Measurements from ENCODE around the gene KIF3A. TPM values are rescaled to one million over a fixed set of nuclear protein-coding genes. Genes with fewer than 3 reads are reported as not detected.

The KIF3A gene
- total RNA-seq, 1 donor from 2014 or later, result 76.7 TPM

DNA sequence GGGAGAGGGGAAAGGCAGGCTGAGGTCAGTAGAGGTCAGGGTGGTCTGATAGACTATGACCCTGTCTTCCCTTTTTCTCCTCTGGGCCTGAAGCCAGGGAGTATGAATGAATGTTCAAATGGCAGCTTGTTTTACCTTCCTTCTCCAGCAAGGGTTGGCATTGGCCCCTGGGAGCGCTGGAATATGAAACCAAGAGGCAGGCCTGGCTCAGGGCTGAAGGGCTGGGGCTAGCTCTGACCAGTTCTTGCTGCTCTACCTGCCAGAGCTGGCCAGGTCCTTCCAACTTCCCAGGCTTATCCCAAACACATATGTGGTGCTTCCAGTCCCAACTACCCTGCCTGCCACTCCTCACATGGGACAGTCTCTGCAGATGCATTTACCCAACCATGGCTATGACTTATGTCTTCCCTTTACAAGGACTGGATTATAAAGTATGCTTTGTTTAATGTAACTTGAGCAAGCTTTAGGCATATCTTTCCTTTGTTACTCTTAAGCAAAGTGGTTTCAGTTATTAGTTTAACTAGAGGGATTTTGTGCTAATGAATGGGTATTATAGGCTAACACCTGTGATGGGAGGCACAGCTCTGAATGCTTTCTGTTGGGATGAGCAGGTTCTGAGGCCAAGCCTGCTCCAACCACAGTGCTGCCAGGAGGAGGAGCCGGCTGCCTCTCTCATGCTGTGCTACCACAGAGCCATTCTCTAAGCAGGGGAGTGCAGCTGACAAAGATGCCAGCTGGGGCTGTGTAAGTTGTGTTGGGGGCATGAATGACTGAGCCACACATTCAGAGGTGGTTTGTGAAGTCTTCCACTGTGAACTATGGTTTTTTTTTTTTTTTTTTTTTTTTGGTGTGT is 16.0 kb upstream of the KIF3A start:
- DNase-seq, result peak; percentile 56

DNA sequence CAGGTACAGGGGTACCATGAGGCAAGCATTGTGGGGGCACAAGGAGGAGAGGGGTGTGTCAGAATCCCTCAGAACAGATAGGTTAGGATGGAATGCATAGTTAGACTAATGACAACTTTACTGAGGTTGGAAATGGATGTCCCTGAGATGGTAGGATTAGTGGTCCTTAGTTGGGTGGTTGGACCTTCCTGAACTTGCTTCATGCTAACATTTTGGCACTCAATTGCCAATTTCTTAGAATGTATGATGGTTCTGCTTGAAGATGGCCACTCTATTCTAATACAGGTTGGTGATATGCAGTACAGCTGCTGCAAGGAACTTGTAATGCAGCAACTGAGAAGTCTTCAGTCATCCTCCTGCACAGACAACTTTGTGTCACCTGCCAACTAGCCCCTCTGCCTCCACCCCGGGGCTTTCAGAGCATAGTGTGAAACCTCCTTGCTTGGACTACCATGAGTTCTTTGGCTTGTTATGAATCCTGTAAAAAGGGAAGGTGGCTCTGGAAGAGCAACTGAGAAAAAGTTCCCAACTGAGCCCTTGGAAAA is 15.3 kb upstream of the KIF3A start:
- no peak for DNase-seq

DNA sequence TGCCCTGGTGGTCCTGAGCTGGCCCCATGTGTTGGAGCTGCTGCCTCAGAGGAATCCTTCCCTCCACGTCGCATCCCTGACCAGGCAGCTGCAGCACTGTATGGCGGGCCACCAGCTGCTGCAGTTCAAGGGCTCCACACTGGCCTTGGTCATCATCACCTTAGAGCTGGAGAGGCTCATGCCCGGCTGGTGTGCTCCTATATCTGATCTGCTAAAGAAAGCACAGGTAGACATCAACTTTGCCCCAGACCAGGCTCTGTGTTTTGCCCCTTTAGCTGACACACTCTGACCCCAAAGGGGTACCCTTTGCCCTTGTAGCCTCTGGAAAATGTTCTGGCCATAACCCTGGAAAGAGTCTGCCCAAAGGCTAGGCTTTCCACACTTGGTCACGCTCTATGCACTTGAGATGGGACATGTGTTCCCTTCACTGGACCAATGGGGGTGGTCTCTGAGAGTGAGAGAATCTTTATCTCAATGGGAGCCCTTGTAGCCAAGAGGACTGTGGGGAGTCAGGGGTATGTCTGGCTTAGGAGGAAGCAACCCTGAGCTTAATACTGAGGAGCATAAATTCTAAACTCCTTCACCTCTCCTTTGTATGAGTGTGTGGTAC is 14.7 kb upstream of the KIF3A start:
- no peak for DNase-seq

DNA sequence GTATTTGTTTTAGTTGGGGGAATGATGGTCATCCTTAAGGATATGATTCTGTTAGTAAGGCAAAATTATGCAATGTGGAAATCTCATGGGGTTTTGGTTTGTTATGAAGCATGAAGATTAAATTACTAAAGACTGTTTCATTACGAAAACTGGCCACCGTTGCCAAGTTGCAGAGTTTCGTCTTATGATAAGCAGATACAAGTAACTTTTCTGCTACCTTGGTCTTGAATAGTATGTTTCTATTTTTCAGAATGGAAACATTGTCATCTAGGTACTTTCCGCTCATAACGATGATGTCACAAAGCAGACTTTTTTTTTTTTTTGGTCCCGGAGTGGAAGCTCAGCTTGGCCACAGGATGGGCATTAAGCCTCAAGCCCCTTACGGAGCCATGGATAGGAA is 14.1 kb upstream of the KIF3A start:
- no peak for DNase-seq

DNA sequence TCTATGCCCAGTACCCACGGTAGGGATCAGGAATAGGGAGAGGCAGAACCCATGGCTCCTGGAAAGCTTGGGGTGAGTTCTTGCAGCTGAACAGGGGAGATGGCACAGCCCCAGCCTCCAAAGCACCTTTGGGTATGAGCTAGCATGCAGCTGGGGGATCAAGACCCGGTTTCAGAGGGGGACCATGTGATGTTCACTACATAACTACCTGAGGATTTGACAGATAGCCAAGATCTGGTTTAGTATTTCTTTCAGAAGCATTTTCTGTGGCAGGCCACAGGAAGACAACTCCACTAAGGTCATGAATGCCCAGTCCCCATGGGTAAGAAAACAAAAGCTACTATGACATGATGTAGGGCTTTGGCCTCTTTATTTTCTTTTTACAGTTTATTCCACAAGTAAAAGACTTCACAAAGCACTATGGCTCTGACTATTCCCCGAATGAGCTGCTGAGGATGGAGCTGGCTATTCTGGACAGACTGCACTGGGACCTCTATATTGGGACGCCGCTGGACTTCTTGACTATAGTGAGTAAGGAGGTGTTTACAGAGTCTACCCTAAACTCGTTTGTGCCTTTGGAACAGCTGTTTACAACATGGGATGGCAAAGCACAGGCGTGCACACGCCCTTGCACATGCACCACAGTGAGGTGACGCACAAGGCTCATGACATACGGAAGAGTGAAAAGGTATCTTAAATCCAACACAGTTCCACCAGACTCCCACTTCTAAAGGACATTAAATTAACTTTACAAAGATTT is 13.3 kb upstream of the KIF3A start:
- DNase-seq, result no peak

DNA sequence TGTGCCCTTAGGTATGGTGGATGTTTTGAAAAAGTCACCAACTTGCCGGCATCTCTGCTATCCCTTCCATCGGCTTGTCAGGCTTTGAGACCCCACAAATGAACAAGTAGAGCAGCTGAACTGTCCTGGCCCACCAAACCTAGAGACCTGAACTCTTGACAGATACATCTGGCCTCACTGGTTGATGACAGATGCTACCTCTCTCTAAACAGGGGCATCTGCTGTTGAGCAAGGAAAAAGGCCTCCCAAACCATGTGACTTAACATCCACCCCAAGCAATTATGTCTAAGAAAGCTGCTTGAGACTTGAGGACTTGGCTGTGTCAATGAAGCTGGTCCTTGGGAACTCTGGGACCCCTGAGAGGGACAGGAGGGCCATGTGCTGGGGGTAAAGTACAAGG is 12.2 kb upstream of the KIF3A start:
- DNase-seq, result no peak

DNA sequence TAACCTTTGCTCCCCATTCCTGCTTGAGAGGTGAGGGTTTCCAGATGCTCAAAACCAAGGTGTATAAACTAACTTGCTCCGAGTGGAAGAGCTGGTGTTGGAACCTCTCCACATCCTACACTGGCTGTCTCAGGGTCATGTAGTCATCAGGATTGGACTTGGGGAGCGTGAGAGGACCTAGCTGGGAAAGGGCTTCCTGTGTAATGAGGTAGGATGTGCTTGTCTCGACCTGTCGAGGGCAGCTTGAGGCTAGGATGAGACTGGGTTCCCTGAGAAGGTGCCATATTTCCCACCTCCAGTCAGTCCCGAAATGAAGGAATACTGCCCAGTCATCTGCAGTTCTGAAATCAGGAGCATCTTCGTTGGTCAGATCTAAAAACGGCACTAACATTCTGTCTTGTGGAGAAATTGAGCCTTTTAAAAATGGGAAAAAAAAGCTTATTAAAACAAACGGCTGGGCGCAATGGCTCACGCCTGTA is 11.2 kb upstream of the KIF3A start:
- DNase-seq, result no peak

DNA sequence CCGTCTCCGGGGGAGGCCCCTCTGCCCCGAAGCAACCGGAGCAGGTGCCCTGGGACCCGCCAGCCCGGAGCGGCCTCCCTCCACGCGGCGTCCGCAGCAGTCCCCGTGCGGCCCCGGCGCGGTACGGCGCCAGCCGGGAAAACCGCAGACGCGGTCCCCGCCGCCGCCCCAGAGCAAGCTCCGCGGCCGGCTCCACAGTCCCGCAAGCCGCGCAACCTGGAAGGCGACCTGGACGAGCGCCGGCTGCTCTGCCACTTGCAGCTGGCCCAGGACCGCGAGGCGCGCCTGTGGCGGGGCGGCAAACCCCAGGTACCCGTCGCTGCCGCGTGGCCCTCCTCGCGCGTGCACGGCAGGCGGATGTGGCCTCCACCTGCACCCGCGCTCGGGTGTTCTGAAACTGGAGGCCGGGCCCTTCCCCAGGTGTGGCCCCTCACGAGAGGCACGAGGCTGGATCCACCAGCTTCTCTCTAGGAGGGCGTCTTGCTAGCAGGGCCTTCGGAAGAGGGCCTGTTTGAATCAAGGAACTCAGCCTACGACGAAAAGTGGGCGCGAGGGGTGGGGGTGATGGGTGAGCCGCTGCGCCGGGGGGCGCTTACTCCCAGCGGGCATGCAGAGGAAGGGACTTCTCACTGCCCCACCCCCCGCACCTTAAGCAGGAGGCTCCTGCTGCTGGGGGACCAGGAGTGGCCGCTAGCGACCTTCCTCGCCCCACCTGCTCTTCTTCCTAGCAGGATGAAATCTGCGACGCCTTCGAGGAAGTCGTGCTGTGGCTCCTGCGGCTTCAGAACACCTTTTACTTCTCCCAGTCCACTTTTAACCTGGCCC is 10.5 kb upstream of the KIF3A start:
- no peak for DNase-seq

DNA sequence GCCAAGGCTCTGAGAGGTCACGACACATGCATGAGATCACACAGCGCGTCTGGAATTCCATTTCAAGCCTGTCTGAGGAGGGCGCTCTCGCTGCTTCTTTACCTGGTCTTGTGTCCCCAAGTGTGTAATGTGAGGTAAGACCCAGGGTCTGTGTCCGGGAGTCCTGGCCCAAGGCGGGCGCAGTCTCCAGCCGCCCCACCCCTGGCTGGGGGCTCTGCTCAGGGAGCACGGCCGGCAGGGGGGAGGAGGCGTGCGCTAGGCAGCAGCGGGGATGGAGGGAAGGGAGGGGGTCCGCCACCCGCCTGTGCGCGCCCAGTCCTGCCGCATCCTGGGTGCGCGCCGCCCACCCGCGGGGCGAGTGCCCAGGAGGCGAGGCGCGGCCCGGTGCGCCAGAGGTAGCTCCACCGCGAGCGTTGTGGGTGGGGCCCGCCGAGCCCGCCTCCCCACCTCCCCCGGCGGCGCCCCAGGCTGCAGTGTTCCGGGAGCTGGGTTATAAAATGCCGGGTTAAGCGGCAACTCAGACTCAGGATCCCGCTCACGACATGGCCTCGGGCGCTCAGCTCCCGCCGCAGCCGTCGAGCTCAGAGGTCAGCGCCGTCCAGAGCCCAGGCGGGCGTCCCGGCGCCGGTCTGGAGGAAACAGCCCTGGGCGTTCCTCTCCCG is 9.7 kb upstream of the KIF3A start, which contains the start of gene CCNI2:
CCNI2 (plus strand) TSS at position 473 of the 662 bp plus-strand sequence; CDS start at position 543, 70 bp downstream.
- no peak for DNase-seq

DNA sequence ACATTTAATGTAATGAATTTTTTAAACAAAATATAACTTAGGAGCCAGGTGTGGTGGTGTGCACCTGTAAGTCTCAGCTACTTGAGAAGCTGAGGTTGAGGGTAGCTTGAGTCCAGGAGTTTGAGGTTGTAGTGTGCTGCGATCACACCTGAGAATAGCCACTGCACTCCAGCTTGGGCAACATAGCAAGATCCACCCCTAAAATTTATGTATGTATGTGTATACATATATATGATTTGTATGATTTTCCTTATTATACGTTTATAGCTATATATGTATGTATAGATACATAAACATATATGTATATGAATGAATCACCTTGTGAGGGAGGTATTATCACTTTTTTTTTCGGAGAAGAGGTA is 9.2 kb upstream of the KIF3A start:
- no peak for DNase-seq

DNA sequence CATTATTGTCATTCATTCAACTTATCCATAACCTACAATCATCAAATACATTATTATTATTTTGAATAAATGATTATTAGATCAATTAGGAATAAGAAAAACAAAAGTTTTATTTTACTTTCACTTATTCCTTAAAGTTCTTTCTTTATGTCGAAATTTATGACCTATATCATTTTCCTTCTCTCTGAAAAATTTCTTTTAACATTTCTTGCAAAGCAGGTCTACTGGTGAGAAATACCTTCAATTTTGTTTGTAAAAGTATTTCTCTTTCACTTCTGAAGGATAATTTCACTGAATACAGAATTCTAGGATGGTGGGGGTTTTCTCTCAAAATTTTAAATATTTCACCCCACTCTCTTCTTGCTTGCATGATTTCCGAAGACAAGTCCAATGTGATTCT is 7.3 kb upstream of the KIF3A start:
- DNase-seq, result no peak

DNA sequence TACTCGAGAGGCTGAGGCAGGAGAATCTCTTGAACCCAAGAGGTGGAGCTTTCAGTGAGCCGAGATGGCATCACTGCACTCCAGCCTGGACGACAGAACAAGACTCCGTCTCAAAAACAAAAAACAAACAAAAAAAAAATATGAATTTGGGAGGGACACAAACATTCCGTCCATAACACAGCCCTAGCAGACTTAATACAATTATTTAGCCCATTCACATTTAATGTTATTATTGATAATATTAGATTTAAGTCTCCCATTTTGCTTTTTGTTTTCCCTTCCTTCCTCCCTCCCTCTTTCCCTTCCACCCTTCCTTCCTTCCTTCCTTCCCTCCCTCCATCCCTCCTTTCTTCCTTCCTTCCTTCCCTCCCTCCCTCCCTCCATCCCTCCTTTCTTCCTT is 5.3 kb upstream of the KIF3A start:
- no peak for DNase-seq

DNA sequence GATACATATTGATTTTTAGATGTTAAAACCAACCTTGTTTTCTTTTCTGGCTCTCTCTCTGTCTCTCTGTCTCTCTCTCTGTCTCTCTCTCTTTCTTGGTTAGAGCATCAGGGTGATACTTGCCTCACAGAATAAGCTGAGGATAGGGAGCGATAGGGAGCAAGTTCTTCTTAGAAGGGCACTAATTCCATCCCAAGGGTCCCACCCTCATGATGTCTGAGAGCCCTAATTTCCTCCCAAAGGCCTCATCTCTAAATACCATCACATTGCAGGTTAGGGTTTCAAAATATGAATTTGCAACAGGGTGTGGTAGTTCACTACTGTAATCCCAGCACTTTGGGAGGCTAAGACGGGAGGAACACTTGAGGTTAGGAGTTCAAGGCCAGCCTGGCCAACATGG is 4.8 kb upstream of the KIF3A start:
- DNase-seq, result no peak

DNA sequence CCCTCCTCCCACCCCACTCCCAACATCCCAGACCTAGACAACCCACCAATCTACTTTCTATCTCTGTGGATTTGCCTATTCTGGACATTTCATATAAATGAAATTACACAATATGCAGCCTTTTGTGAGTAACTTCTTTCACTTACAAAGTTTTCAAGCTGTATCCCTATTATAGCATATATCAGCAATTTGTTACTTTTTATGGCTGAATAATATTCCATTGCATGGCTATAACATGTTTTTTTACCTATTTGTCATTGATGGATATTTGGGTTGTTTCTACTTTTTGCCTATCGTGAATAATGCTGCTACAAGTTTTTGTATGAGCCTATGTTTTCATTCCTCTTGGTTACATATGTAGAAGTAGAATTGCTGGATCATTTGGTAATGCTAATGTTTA is 1.9 kb upstream of the KIF3A start:
- no peak for DNase-seq

DNA sequence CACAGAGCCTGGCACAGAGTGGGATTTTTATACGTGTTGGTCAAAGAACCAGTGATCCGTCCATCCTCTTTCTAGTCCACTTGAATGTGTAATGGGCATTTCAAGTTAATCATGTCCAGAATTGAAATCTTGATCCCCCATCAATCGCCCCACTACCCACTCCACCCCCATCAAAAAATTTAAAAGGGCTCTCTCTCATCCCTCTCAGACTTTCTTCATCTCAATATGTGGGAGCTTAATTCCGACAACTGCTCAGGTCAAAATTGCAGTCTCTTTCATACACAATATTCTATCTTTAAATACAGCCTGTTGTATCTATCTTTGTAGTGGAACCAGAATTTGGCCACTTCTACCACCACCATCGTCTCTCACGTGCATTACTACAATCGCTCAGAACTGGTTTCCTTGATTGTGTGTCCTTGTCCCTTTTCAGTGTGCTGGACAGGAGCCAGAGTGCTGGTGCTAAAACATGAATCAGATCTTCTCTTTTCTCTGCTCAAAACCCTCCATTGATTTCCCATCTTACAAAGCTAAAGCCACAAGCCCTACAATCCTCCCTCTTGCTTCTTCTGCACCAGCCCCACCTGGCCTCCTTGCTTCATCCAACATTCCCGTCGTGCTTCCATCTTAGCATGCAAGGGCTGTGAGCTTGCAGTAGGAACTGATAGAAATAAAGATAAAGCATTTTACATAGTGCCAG is 786 bp upstream of the KIF3A start:
- no peak for DNase-seq

DNA sequence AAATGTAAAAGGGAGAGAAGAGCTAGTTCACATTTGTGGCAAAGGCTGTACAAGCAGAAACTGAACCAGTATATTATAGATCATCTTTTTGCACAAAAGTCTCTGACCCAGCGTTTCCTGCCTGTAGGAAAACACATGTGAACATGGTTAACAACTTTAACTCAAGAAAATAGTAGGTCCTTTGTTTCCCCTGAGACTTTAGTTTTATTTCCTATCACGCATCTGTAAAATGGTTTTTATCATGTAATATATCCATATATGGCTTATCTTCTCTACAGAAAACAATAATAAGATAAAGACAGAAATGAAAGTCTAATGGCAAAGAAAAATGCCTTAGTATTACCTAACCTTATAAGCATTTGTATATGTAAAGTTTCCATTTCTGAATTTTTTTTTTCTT is 2.7 kb downstream of the KIF3A start:
- no peak for DNase-seq

DNA sequence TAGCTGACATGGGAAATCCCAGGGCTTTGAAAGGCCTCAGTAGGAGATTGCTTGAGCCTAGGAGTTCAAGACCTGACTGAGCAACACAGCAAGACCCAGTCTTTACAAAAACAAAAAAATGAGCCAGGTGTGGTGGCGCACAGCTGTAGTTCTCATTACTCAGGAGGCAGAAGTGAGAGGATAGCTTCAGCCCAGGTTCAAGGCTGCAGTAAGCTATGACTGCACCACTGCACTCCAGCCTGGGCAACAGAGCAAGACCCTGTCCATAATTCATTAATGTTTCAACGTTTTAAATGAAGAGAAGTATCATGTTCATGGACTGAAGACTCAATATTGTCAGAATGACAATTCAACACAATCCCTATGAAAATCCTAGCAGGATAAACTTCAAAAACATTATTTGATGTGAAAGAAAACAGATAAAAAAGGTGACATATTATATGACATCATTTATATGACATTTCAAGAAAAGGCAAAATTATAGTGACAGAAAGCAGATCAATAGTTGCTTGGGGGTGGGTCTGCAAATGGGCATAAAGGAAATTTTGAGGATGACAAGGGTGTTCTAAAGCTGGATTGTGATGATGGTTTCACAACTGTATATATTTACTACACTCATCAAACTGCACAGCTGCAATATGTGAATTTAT is 3.7 kb downstream of the KIF3A start:
- no peak for DNase-seq

DNA sequence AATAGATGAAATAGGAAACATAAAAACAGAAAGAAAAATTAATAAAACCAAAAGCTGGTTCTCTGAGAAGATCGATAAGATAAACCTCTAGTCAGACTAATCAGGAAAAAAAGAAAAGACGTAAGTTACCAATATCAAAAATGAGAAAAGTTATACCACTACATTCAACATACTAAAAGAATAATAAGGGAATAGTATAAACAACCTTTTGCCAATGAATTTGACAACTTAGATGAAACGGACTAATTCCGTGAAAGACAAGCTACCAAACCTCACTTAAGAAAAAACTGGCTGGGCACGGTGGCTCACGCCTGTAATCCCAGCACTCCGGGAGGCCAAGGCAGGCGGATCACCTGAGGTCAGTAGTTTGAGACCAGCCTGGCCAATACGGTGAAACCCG is 7.5 kb downstream of the KIF3A start:
- DNase-seq, result no peak

DNA sequence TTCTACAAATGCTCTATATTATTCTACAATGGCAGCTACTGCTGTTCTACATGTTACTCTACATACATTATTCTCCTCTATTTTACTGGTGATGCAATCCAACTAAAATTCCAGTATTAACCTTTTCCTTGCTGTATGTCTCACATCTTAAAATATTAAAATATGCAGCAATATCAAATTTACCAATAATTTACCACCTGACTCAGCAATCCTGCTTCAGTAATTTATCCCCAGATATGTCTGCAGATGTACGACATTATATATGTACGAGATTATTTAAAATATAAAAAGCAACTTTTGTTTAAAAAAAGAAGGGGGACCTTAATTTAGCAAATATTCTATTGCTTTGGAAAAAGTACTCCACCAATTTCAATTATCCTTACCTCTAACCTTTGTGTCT is 11.6 kb downstream of the KIF3A start:
- DNase-seq, result no peak
